ENCODE measurements around the gene IRS2.

The IRS2 gene

DNA sequence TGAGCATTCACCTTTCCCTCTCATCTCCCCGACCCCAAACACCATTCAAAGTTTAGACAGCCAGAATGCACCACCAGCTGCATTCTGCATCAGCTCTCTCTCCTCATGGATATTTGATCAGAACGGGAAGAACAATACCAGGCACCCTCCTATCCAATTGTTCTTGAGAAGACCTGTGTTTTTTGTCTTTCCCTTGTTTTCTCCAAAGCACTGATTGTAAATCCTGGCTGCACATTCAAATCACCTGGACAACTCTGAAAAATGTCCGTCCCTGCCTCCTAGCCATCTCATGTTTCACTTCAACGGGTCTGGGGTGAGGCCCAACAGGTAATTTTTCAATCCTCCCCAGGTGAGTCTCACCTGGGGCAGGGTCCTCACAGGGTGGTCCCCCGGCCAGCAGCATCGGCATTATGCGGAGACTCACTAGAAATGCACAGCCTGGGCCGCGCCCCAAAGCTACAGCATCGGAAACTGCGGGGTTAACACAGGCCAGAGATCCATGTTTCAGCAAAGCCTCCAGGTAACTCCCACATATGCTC is 5.5 kb downstream of the IRS2 start:
- DNase-seq, result no peak

DNA sequence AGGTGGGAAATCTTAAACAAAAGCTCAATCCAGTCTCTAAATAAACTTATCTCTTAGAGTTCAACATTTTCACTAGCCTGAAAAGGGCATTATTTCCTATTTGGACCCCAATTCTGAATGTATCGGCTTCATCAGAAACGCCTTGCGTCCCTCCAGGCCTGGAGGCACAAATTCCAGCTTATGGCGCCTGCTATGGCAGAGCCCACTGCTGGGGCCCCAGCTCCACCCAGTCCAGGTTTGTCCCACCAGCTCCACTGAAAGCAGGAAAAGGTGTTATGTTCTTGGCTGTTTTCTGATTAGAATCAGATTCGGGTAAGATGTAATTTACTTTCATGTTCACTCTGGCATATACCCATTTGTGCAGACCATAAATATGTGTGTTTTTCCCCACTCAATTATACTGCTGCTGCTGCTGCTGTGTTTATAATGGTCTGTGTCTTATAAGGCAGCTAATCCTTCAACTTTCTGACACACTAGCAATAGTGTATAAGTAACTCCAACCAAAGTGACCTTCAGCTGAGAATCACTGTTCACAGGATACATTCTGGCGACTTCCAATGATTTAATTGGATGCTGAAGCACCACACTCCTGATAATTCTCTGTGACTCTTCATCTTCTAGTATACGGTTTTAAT is 6.4 kb downstream of the IRS2 start:
- DNase-seq, result no peak

GRCh38 chr13:109779074-109779473 is 7.3 kb downstream of the IRS2 start:
- peak; percentile 36 for DNase-seq

GRCh38 chr13:109778102-109778542 is 8.3 kb downstream of the IRS2 start:
- DNase-seq, result no peak

DNA sequence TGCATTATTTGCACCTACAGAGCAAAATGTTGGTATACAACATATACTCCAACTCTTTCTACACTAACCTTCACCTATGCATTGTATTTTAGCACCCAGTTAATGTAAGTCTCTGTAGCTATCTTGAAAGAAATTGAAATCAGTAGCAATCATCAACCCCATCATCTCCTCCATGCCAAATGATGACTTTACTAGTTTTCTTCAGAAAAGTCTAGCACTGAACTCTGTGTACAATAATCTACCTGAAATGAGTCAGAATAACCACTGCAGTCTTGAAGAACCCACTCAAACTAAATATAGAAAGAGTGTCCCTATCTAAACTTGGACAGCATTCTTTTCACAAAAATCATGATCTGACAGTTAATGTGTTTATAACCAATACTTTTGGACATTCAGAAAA is 9.8 kb downstream of the IRS2 start:
- DNase-seq, result no peak

DNA sequence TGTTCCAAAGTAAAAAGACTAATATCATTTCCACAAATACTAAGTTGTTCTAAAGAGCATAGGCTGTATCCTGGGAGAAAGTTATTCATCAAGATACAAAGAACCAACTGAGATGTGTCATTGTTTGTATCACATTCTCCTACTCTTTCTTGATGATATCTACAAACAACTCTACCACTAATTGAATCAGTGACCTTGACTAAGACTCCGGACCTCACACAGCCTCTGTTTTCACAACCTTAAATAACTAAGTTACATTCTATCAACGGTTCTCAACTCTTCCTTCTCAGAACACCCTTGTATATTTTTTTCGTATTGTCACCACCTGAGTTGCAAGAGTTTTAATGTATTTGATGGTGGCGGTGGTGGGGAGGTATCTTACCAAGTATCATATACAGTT is 12.6 kb downstream of the IRS2 start:
- DNase-seq, result no peak

- no peak for DNase-seq
Measured at GRCh38 chr13:109773276-109773675, 13.1 kb downstream of the IRS2 start.

DNA sequence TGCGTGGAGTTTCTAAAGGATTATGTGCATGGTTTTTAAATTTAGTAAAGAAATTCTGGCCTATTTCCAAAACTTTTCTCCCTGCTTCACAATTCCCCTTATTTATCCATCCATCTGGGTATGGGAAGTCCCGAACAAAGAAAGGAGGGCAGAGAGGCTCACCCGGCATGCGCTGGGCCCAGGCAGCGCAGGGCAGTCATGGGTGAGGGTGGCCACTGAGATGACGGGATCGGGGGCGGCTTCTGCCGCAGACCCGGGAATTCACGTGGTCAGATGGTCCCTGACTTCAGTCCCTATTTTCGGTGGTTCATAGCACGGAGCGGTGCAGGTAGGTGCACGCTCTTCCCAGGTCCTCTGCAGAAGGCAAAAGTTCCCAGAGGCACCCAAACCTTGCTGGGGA is 14.5 kb downstream of the IRS2 start:
- DNase-seq, result no peak

DNA sequence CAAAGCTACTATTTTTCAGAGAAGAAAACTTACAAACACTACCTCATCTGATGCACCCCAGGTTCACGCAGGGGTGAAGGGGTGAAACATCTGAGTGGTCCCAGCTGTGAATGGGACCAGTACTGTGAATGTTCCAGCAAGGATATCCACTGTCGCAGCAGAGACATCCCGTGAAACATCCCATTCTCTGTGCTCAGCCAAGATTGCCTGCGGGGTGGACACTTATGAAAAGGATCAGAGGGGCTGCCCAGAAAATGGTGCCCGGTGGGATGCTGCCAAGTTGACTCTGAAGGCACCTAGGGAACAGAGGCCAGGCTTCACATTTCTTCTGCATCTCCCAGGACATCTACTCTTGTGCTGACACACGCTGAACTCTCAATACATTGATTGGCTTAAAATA is 15.9 kb downstream of the IRS2 start:
- DNase-seq, result no peak

GRCh38 chr13:109769921-109770320 is 16.5 kb downstream of the IRS2 start:
- no peak for DNase-seq

DNA sequence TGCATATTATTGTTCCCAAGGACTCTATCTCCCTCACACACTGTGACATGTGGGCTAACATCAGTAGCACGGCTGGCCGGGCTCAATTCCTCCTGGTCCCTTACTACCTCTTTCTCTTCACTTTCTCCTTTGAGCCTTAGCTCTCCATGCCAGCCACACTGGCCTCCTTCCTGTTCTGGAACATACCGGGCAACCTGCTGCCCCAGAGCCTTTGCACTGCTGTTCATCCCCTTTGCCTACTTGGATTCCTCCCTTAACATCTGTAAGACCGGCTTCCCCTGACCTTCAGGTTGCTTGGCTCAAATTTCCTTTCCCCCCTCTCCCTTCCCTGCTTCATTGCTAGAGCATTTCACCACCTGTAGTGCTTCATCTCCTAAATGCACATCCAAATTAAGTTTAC is 17.1 kb downstream of the IRS2 start:
- no peak for DNase-seq

GRCh38 chr13:109768616-109769015 is 17.8 kb downstream of the IRS2 start:
- DNase-seq, result no peak

GRCh38 chr13:109768176-109768575 is 18.2 kb downstream of the IRS2 start:
- DNase-seq, result no peak

- no peak for DNase-seq
Measured at GRCh38 chr13:109767023-109767422, 19.4 kb downstream of the IRS2 start.

DNA sequence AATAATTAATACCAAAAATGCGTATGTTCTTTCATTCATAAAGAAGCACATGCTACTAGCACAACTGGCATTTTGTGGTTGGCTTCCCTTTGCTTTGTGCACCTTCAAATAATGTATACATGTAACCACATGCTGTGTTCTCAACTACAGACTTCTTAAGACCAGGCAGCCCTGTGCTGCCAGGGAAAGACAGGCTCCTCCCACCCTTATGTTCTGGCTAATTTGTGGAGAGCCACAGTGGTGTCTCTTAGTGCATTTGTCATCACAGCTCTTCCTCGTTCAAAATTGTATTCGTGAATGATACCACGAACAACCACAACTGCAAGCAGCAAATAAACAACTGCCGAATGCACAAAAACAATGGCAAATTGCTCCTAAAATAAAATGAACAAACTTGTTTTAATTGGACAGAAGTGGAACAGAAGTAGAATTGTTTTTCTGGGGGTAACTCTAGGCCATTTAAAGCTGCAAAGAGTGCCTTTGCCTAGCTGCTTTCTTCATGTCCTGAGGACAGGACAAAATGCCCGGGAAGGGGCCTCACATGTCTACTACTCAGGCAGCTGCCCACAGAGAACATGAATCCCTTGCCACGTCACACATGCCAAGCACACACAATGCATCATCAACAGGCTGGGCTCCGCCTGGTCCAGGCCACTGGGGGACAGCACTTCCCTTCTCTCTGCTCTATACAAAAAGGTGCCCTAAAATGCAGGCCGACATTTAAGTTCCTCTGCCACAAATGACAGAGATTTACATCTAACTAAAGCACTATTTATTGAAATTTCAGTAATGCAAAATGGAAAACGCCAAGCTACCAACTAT is 21.7 kb downstream of the IRS2 start:
- DNase-seq, result no peak

DNA sequence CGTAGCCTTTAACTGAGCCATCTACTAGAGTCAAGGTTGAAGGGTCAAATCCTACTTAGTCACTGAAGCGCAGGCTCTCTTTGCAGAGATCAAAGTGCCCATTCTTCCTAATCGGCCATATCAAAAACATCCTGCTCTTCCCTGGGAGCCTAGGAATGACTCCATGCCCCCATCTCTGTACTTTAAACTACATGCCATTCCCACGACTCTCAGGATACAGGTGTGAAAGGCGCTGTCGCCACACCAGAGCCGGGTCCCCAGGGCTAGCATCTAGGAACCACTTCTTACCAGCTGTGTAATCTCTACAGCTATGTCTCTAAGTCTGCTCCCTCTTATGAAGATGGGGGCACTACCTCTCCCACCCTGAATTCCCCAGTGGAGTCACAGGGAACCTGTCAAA is 22.3 kb downstream of the IRS2 start:
- DNase-seq, result no peak

GRCh38 chr13:109762791-109763190 is 23.6 kb downstream of the IRS2 start:
- DNase-seq, result no peak

- no peak for DNase-seq
Measured at GRCh38 chr13:109761695-109762094, 24.7 kb downstream of the IRS2 start.

DNA sequence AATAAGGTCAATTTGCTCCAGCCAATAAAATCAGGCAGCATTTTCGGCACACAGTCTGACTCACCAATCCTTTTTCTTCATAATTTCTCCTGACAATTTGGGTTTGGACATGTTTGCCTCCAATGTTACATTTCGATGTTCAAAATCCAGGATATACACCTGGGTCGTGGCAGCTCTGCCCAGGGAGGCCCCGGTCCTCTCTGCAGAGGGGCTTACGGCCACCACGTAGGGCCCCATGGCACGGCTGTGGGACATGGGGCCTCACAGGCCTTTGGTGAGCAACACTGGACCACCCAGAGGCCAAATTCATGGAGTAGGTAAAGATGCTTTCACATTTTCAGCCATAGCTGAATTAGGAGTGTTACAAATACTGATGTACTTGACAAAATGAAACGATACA is 25.4 kb downstream of the IRS2 start:
- DNase-seq, result no peak

DNA sequence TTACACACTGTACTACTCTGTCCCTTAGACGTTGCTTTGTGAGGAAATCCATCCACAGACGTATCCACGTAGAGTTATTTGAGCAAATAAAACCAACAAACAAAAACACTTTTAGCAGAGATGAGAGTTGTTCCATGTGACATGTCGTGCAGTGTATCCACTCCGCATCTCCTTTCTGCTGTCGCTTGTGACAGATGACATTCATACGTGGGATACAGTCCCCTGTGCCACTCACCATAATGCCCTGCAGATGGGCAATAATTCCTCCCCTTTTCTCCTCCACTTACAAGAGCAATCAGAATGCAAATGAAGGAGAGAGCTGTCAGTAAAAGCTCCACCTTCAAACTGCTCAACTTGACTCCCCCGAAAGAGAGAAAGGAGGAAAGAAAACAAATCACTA is 26.0 kb downstream of the IRS2 start:
- no peak for DNase-seq

GRCh38 chr13:109759609-109760008 is 26.8 kb downstream of the IRS2 start:
- no peak for DNase-seq

GRCh38 chr13:109758937-109759480 is 27.4 kb downstream of the IRS2 start:
- DNase-seq, result no peak

- no peak for DNase-seq
Measured at GRCh38 chr13:109756778-109757177, 29.6 kb downstream of the IRS2 start.

GRCh38 chr13:109755997-109756396 is 30.4 kb downstream of the IRS2 start:
- DNase-seq, result no peak

Data from stimulated activated naive CD4-positive, alpha-beta T cell treated with Interleukin-2 at 50 U/mL for 16 hours (primary cell).